ENCODE data around the gene PDGFC. TPM values are rescaled to one million over a fixed set of nuclear protein-coding genes. Genes with fewer than 3 reads are reported as not detected.
"Not testable (repeated sequence)": the region's sequence is repeated elsewhere in the genome, so short reads cannot be mapped to it uniquely, and the experiment has no call there.

PDGFC gene
- total and polyA plus RNA-seq, 2 experiments from 2014 or later: 35.5 to 63.3 TPM

DNA sequence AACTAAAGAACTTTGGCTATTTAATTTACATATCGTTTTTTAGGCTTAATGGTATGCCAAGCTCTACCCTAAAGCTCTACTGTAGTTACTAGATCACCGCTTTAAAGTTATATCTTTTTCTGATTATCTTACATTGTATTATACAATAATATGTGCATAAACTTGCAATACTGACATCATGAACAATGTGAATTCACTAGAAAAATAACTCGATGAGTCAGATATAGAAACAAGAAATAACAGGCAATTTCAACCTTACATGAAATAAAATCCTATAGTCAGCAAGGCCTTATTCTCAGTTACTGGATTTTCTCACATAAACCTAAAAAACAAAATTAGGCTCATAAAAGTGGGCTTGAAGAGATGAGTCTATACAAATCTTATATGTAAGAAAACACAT is 32.5 kb downstream of the PDGFC start:
- Histone ChIP-seq H4K20me1 (ENCODE audit: insufficient read depth, poor library complexity, severe bottlenecking) (no peaks in the 10 kb centered on the region), H3K9me2 (replicated peaks; ENCODE audit: insufficient read depth) (no peaks in the 10 kb centered on the region), H2AFZ (no peak overlapping the region), H3K27me3 (no peaks in the 10 kb centered on the region), H3K4me1 (ENCODE audit: insufficient read depth) (peaks cover 19% of the 10 kb centered on the region), H3K27ac (no peak overlapping the region), H3K79me2 (peaks cover 92% of the 10 kb centered on the region), H3K9me3 (ENCODE audit: low read depth) (no peaks in the 10 kb centered on the region), H3K4me2 (no peak overlapping the region), H3K36me3 (replicated peaks; ENCODE audit: insufficient read depth, low read depth) (no peaks in the 10 kb centered on the region), H3K4me3 (no peak overlapping the region)
- 94% methylated on average over 3 of the region's 3 CpGs for WGBS (ENCODE audit: low lambda C conversion rate, missing lambda C conversion rate)
- DNase-seq (ENCODE audit: low spot score): no peak
- TF ChIP-seq, protein P1, sequence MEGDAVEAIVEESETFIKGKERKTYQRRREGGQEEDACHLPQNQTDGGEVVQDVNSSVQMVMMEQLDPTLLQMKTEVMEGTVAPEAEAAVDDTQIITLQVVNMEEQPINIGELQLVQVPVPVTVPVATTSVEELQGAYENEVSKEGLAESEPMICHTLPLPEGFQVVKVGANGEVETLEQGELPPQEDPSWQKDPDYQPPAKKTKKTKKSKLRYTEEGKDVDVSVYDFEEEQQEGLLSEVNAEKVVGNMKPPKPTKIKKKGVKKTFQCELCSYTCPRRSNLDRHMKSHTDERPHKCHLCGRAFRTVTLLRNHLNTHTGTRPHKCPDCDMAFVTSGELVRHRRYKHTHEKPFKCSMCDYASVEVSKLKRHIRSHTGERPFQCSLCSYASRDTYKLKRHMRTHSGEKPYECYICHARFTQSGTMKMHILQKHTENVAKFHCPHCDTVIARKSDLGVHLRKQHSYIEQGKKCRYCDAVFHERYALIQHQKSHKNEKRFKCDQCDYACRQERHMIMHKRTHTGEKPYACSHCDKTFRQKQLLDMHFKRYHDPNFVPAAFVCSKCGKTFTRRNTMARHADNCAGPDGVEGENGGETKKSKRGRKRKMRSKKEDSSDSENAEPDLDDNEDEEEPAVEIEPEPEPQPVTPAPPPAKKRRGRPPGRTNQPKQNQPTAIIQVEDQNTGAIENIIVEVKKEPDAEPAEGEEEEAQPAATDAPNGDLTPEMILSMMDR (IDR thresholded peaks at IDR 0.05; ENCODE audit: poor library complexity): no peak
- TF ChIP-seq EZH2 (IDR thresholded peaks at IDR 0.05; ENCODE audit: borderline replicate concordance) (no peak), EZH2phosphoT487 (IDR thresholded peaks at IDR 0.05; ENCODE audit: low read depth, severe bottlenecking, unreplicated experiment) (no peak)

- TF ChIP-seq, protein P1 (IDR thresholded peaks at IDR 0.05; ENCODE audit: poor library complexity): no peak
- no peak for TF ChIP-seq EZH2 (IDR thresholded peaks at IDR 0.05; ENCODE audit: borderline replicate concordance)
- TF ChIP-seq EZH2phosphoT487 (IDR thresholded peaks at IDR 0.05; ENCODE audit: low read depth, severe bottlenecking, unreplicated experiment): no peak
- no peak for DNase-seq (ENCODE audit: low spot score)
- peaks cover 81% of the 10 kb centered on the region for H3K79me2 ChIP-seq
- no peaks in the 10 kb centered on the region for H3K9me2 ChIP-seq (replicated peaks; ENCODE audit: insufficient read depth)
- H3K27me3 ChIP-seq: no peaks in the 10 kb centered on the region
- H3K9me3 ChIP-seq (ENCODE audit: low read depth): no peaks in the 10 kb centered on the region
- H3K36me3 ChIP-seq (replicated peaks; ENCODE audit: insufficient read depth, low read depth): no peaks in the 10 kb centered on the region
- H3K4me2 ChIP-seq: no peak overlapping the region
- H2AFZ ChIP-seq: no peak overlapping the region
- H3K4me1 ChIP-seq (ENCODE audit: insufficient read depth): peaks cover 10% of the 10 kb centered on the region
- 88% methylated on average over 2 of the region's 2 CpGs for WGBS (ENCODE audit: low lambda C conversion rate, missing lambda C conversion rate)
- peak overlapping the region; percentile 77 for H3K27ac ChIP-seq
- H4K20me1 ChIP-seq (ENCODE audit: insufficient read depth, poor library complexity, severe bottlenecking): no peaks in the 10 kb centered on the region
- H3K4me3 ChIP-seq: no peak overlapping the region
Measured at GRCh38 chr4:156934259-156934635, 37.4 kb downstream of the PDGFC start.

DNA sequence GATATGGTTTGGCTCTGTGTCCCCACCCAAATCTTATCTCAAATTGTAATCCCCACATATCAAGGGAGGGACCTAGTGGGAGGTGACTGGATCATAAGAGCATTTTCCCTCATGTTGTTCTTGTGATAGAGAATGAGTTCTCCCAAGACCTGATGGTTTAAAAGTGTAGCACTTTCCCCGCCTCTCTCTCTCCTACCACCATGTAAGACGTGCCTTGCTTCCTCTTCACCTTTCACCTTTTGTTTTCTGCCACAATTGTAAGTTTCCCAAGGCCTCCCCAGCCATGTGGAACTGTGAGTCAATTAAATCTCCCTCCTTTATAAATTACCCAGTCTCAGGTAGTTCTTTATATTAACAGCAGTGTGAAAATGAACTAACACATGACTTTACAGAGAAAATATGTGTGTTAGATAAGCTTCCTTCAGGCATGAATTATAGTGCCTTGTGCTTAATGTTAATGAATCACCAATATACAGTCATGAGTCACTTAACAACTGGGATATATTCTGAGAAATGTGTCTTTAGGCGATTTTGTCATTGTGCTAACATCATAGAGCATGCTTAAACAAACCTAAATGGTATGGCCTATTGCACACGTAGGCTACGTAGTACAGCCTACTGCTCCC is 37.9 kb downstream of the PDGFC start:
- Histone ChIP-seq H3K4me2 (no peak overlapping the region), H3K27ac (peak overlapping the region; percentile 77)

DNA sequence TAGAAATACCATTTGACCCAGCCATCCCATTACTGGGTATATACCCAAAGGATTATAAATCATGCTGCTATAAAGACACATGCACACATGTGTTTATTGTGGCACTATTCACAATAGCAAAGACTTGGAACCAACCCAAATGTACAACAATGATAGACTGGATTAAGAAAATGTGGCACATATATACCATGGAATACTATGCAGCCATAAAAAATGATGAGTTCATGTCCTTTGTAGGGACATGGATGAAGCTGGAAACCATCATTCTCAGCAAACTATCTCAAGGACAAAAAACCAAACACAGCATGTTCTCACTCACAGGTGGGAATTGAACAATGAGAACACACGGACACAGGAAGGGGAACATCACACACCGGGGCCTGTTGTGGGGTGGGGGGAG is 39.2 kb downstream of the PDGFC start:
- H3K4me2 ChIP-seq; H4K20me1 ChIP-seq (ENCODE audit: insufficient read depth, poor library complexity, severe bottlenecking); DNase-seq (ENCODE audit: low spot score); H3K4me3 ChIP-seq; H3K9me2 ChIP-seq (replicated peaks; ENCODE audit: insufficient read depth); H3K27me3 ChIP-seq; H3K36me3 ChIP-seq (replicated peaks; ENCODE audit: insufficient read depth, low read depth); H2AFZ ChIP-seq; H3K9me3 ChIP-seq (ENCODE audit: low read depth); H3K27ac ChIP-seq: not testable (repeated sequence)
- Histone ChIP-seq H3K79me2 (peaks cover 81% of the 10 kb centered on the region), H3K4me1 (ENCODE audit: insufficient read depth) (peaks cover 10% of the 10 kb centered on the region)
- WGBS (ENCODE audit: low lambda C conversion rate, missing lambda C conversion rate): 82% methylated on average over 2 of the region's 2 CpGs

More for the DNA sequence above, 37.9 kb downstream of the PDGFC start:
- no peaks in the 10 kb centered on the region for H3K9me3 ChIP-seq (ENCODE audit: low read depth)
- no peaks in the 10 kb centered on the region for H3K36me3 ChIP-seq (replicated peaks; ENCODE audit: insufficient read depth, low read depth)
- DNase-seq (ENCODE audit: low spot score): peak; percentile 37
- no peaks in the 10 kb centered on the region for H3K9me2 ChIP-seq (replicated peaks; ENCODE audit: insufficient read depth)
- H3K4me3 ChIP-seq: no peak overlapping the region
- H3K4me1 ChIP-seq (ENCODE audit: insufficient read depth): peaks cover 10% of the 10 kb centered on the region
- H4K20me1 ChIP-seq (ENCODE audit: insufficient read depth, poor library complexity, severe bottlenecking): no peaks in the 10 kb centered on the region
- no peaks in the 10 kb centered on the region for H3K27me3 ChIP-seq
- WGBS (ENCODE audit: low lambda C conversion rate, missing lambda C conversion rate): 64% methylated on average over 5 of the region's 5 CpGs
- H3K79me2 ChIP-seq: peaks cover 81% of the 10 kb centered on the region
- H2AFZ ChIP-seq: no peak overlapping the region
- TF ChIP-seq EZH2phosphoT487 (IDR thresholded peaks at IDR 0.05; ENCODE audit: low read depth, severe bottlenecking, unreplicated experiment): no peak
- TF ChIP-seq, protein P1 (IDR thresholded peaks at IDR 0.05; ENCODE audit: poor library complexity): no peak
- TF ChIP-seq EZH2 (IDR thresholded peaks at IDR 0.05; ENCODE audit: borderline replicate concordance): no peak

All from hepatocyte (in vitro differentiated cells).